Measurements from ENCODE around the gene ELOA.

DNA sequence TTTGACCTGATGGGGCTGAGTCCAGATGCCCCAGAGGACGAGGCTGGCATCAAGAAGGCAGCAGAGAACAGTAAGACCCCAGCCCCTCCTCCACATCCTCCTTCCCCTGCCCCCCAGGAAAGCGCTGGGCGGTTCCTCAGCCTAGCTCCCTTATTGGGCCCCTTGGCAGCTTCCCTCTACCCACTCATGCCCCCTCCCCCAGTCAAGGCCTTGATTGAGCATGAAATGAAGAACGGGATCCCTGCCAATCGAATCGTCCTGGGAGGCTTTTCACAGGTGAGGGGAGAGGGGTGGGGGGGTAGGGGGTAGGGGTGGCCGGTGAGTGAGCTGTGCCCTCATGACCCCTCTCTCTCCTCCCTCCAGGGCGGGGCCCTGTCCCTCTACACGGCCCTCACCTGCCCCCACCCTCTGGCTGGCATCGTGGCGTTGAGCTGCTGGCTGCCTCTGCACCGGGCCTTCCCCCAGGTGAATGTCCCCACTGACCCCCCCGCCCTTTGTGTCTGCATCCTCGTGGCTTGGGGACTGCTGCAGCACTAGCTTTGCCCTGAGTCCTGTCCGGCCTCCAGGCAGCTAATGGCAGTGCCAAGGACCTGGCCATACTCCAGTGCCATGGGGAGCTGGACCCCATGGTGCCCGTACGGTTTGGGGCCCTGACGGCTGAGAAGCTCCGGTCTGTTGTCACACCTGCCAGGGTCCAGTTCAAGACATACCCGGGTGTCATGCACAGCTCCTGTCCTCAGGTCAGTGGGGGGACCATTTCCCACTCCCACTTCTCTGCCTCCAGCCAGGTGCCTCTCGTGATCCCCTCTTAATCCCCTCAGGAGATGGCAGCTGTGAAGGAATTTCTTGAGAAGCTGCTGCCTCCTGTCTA is 50.8 kb downstream of the ELOA start:
- TF ChIP-seq, protein P1, sequence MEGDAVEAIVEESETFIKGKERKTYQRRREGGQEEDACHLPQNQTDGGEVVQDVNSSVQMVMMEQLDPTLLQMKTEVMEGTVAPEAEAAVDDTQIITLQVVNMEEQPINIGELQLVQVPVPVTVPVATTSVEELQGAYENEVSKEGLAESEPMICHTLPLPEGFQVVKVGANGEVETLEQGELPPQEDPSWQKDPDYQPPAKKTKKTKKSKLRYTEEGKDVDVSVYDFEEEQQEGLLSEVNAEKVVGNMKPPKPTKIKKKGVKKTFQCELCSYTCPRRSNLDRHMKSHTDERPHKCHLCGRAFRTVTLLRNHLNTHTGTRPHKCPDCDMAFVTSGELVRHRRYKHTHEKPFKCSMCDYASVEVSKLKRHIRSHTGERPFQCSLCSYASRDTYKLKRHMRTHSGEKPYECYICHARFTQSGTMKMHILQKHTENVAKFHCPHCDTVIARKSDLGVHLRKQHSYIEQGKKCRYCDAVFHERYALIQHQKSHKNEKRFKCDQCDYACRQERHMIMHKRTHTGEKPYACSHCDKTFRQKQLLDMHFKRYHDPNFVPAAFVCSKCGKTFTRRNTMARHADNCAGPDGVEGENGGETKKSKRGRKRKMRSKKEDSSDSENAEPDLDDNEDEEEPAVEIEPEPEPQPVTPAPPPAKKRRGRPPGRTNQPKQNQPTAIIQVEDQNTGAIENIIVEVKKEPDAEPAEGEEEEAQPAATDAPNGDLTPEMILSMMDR (IDR thresholded peaks at IDR 0.05) = no peak
- TF ChIP-seq ZFX (IDR thresholded peaks at IDR 0.05; ENCODE audit: borderline replicate concordance) = no peak
